NK-92 treated with Interleukin-12 subunit alpha and Interleukin-12 subunit beta, amount 100 ng/mL, for 24 hours (cell line): Measurements from ENCODE around the gene NLRC5.
"Not testable (repeated sequence)": the region's sequence is repeated elsewhere in the genome, so short reads cannot be mapped to it uniquely, and the experiment has no call there.

Experiments used
- DNase-seq: peaks from one replicate; lab custom pipeline; 2025; lab: John Stamatoyannopoulos, UW

NLRC5 gene

DNA sequence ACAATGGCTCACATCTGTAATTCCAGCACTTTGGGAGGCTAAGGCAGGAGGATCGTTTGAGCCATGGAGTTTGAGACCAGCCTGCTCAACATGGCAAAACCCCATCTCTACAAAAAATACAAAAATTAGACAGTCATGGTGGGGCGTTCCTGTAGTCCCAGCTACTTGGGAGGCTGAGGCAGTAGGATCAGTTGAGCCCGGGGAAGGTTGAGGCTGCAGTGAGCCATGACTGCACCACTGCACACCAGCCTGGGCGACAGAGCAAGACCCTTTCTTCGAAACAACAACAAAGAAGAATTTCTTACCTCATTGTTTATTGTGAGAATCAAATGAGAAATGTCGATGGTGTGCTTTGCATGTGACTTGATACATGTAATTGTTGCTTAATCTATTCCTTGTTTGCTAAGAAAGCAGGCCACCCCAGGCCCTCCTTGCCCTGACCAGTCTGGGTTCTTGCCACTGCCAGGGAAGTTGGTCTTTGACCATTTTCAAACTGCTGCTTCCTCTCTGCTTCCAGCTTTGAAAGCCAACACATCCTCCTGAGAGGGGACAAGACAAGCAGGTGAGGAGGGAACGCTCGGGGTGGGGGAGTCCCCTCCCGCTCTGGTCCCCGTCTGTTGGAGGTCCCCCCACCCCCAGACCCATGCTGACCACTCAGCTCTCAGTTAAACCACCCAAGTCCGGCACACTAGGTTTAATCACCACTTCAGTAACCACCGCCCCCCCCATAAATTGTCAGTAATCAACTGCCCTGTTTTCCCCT lies 55.8 kb downstream of the NLRC5 start:
- DNase-seq = no peak

DNA sequence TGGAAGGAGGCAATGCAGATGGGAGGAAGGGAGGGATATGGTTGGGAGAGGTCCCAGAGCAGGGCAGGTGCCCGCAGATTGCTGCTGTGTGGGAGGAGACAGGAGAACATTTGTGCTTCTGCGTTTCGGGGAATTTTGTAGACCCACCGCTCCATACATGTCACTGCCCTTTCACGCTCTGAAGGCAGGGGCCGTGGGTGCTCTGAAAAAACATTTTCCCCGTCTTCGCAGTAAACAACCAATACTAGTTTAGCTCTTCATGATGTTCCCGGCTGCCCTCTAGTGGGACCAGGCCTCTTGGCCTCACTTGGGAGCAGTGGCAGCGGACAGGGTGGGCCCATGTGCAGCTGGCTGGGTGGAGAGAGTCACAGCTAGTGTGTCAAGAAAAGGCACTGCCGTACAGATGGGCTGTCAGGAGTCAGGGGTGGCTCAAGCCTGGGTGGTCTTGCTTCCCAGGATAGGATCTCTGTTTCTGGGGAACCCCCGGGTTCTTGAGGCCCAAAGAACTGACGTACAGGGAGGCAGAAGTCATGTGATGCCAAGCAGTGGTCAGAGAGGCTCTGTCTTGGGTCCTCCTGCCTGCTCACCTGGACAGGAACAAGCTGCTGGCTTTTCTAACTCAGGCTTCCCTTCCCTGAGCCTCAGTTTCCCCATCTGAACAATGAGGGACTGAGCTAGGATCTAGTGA lies 56.5 kb downstream of the NLRC5 start:
- no peak for DNase-seq

DNA sequence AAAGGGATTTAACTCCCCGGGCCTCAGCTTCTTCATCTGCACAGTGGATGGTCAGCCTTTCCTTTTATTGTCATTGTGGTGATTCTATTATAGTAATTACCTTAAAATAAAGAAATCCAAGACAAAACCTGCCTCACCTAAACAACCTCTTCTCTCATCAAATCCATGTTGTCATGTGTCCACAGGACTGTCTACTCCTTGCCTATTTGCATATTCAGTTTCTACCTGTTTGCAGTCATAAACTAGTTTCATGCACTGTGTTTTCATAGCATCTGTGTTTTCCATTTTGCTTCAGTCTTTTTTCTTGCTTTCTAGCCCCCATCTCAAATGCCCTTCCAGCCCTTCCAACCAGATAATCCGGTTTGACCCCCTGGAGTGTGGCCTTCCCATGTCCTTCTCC lies 58.7 kb downstream of the NLRC5 start:
- no peak for DNase-seq

DNA sequence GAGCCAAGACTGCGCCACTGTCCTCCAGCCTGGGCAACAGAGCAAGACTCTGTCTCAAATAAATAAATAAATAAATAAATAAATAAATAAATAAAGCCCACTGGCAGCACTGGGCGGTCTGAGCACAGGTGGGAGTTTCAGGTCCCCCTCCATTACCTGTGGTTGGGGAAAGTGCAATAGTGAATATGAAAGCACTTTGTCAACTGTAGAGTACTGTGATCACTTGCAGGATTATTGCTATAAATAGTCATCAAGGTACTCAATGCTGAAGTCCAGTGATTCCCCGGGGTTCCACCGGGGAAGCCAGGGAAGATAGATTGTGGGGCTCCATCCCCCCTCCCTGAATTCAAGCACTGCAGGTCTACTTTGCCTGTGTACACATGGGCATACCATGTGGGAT lies 60.3 kb downstream of the NLRC5 start:
- DNase-seq = no peak

DNA sequence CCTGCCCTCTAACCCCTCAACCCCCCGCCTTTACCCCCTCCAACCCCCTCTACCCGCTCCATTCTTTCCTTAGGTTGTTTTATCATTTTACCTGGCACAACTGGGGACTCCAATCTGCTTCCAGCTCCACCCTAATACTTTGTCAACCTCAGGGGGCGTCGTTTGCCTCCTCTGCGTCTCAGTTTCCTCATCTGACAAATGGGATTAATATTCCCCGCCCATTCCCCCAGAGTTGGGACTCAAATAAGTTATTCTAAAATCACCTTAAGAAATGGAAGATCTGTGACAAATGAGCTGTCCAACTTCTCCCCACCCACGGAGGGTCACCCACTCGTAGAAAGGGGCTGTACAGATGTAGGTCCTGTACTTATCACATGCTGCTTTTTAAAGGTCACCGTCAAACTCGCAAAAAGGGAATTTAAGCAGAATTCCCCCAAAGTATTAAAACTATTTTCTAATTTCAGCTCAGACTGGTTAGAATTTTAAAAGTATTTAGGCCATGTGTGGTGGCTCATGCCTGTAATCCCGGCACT lies 62.4 kb downstream of the NLRC5 start:
- DNase-seq = no peak

DNA sequence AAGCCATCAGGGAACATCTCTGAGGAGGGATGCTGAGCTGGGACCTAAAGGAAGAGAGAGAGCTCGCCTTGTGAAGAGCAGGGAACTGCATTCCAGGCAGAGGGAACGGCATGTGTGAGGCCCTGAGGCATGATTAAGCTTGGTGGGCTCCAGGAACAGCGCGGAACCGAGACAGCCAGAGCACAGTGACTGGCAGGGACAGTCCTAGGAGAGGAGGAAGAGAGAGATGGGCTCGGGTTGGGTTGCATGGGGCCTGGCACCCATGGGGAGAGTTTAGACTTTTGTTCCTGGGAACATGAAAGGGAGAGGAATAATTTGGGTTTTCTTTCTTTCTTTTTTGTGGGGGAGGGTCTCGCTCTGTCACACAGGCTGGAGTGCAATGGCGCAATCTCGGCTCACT lies 63.8 kb downstream of the NLRC5 start:
- DNase-seq = no peak

DNA sequence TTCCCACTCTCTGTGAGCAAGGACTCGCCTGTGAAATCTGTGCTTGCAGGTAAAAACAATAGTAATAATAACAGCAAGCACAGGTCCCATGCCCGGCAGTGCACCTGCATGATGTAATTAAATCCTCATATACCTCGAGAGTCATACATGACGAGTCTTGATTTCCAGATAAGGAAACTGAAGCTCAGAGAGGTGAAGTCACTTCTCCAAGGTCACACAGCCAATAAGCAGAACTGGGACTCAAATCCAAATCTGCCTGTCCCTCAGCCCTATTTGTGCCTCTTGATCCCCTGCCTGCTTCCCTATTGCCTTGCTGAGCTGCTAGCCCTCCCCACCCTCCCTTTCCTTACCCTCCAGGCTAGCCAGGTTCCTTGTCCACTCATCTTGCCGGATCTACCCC lies 65.0 kb downstream of the NLRC5 start:
- no peak for DNase-seq

DNA sequence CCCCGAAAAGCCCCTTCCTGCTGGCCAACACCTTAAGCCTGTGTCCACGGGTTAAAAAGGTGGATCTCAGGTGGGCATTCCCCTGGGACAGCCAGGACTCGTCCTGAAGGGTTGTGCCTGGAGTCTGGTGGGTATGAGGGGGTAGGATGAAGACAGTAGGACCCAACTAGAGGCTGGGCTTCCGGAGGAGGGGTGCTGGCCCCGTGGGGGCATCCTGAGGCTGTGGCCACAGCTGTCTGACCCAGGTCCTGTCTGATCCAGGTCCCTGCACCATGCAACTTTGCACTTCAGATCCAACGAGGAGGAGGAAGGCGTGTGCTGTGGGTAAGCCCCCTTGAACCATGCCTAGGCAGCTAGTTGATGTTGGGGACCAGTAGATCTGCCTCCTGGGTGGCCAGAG lies 65.4 kb downstream of the NLRC5 start:
- no peak for DNase-seq

DNA sequence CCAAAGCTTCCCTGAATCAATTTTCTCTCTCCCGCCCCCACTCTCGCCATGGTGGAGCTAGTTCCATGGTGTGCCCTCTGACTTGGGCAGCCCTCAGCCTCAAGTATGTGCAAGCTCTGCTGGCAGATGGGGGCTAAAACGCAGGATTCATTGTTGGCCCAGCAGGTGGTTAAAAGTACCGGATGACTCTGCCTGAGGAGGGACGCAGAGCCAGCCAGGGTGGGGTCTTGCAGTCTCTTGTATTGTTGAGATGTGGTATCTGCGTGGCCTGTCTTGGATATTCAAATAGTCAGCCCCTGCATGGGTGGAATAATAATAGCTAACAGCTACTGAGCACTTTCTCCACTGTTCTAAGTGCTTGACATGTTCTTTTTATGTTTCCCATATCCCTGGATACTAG lies 66.3 kb downstream of the NLRC5 start:
- no peak for DNase-seq

DNA sequence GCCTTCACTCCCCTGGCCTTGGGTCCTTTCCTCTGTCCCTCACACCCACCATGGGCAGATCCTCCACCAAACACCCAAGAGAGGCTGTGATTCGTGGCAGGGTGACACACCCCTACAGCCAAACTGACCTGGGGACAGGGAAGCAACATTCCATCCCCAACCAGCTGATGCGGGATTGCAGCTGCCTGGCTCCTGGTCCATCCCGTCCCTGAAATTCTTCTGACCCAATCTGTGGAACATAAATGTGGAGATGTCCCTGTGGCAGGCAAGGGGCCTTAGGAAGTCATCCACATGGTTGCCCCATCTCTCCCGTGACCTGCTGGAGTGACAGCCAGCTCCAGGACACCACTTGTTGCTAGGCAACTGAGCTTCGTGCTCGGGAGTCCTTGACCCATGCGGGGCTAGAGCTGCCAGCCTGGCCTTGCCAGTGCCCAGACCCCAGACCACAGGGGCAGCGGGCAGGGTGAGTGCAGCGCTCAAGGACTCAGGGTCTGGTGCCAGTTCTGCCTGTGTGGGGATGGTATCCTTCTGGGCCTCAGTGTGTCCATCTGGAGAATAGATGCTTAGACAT lies 69.0 kb downstream of the NLRC5 start:
- DNase-seq = no peak

DNA sequence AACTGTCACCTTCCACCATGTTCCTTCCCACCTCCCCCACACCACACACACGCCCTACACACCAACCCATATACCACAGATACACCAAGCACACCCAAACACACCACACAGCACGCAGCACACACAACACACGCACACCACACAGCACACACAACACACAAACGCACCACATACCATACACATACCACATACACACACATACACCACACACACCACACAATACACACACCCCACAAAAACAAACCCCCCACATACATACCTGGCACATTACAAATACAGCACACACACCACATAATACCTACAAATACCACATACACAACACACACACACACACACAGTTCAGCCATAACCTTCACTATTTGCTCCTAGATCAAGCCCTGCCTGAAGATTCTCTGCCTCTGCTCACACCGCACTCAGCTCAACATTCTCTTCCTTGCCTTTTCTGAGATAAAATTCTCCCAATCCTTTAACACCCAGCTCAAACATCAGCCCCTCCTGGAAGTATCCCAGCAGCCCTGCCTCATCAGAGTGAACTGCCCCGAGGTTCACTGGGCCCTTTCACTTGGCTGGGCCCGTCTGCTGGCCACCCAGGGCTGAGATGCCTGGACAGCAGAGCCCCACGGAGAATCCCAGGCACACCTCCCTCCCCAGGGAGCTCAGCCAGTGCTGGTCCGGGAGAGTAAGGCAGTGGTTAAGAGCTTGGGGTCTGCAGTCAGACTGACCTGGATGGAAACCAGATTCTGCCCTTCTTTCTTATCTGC lies 71.1 kb downstream of the NLRC5 start:
- no peak for DNase-seq

DNA sequence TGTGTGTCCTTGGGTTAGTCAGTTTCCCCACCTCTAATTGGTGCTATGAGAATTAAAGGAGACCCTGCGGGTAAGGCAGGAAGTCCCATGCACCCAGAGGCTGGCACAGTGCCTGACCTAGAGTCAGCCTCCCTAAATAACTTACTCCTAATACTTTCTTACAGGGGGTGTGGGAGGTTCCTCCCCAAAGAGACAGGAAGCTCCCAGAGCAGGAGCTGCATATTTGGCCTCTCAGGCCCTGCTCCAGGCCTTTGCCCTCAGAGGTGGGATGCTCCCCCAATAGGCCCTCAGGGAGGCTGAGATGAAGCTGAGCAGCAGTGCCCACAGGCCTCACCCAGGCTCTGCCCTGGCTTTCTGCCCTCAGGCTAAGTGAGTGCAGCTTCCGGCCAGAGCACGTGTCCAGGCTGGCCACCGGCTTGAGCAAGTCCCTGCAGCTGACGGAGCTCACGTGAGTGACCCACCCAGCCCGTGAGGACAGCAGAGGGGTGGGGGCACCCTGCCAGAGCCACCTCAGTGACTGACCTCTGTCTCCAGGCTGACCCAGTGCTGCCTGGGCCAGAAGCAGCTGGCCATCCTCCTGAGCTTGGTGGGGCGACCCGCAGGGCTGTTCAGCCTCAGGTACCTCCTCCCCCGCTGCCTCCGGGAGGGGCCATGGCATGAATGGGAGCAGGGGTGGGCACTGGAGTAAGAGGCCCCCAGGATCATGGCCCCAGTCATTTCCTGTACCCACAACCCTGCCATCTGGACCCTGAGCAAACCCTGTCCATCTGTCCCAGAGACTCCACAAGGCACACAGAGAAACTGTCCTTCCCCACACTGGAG lies 71.9 kb downstream of the NLRC5 start:
- DNase-seq = no peak

DNA sequence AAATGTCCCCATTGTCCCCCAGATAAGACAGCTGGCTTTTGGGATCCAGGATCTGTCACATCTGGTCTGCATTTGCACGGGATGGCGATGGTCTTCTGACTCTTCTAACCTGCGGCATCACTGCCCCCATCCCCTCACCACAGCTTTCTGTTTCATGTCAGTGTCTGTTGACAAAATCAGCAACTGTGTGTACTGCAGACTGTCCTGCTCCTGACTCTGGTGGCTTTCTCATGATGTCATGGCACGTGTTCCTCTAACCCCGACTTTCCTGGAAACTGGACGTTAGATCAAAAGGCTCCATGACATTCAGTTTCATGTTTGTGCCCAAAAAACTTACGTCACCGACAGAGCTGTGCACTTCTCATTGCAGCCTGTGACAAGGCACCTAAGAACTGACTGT lies 73.0 kb downstream of the NLRC5 start:
- DNase-seq = no peak

DNA sequence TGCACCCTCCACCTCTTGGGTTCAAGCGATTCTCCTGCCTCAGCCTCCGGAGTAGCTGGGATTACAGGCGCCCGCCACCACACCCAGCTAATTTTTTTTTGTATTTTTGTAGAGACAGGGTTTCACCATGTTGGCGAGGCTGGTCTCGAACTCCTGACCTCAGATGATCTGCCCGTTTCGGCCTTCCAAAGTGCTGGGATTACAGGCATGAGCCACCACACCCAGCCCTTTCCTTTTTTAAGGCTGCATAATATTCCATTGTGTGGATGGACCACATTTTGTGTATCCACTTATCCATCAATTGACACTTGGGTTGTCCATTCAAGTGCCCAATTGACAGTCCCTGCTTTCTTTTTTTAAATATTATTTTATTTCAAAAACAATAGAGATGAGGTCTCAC lies 73.8 kb downstream of the NLRC5 start:
- not testable (repeated sequence) for DNase-seq

DNA sequence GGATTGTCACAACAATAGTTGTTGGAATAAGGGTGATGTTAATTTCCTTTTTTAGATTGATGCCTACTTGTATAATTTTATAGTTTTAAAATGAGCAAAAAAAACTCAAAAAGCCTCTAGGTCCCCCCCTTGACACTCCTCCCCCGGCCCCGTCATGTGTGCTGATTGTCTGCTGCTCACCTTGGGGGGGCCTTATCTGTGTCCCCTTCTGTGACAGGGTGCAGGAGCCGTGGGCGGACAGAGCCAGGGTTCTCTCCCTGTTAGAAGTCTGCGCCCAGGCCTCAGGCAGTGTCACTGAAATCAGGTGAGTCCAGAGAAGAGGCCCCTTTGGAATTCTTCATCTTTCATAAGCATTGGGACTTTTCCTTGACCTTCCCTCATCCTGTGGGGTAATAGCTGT lies 75.6 kb downstream of the NLRC5 start:
- no peak for DNase-seq

DNA sequence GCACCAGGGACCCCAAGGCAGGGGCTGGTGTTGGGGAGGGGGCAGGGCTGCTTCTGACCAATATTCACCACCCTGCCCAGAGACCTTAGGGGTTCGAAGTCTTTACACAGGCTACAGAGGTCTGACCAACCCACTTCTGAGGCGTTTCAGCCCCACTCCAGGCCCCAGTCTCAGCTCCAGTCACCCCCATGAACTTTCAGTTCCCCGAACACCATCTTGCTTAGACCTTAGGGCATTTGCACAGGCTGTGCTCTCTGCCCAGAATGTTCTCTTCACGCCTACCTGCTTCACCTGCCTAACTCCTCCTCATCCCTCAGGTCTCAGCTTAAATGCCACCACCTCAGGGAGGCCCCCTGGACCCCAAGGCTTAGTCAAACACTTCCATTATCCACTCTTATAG lies 77.3 kb downstream of the NLRC5 start:
- no peak for DNase-seq

DNA sequence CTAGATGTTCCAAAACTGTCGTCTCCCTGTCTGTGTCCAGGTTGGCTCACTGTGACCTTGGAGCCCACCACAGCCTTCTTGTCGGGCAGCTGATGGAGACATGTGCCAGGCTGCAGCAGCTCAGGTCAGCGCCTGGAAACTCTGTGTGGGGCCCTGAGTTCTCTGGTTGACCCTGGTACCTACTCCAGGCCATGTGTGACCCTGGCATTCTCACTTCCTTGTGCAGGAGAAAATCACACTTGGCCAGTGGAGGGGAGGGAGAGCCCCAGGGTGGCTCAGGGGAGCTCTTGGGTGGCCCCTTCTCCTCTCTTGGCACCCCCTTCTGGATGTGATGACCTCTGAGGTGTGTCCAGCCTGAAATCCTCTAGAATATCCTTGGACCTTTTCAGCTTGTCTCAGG lies 78.0 kb downstream of the NLRC5 start:
- DNase-seq = no peak

DNA sequence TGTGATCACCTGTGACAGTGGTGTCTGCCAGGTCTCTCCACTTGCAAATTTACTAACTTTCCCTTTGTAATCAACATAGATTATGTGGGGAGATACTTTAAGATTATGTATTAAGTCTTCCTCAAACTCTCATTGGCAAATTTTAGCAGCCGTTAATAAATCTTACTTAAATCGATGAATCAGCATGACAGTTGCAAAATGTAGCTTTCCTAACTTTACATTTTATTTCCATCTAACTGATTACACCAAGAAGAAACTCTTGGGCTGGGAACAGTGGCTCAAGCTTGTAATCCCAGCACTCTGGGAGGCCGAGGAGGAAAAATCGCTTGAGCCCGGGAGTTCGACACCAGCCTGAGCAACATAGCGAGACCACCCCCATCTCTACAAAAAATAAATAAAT lies 79.7 kb downstream of the NLRC5 start:
- DNase-seq = no peak

DNA sequence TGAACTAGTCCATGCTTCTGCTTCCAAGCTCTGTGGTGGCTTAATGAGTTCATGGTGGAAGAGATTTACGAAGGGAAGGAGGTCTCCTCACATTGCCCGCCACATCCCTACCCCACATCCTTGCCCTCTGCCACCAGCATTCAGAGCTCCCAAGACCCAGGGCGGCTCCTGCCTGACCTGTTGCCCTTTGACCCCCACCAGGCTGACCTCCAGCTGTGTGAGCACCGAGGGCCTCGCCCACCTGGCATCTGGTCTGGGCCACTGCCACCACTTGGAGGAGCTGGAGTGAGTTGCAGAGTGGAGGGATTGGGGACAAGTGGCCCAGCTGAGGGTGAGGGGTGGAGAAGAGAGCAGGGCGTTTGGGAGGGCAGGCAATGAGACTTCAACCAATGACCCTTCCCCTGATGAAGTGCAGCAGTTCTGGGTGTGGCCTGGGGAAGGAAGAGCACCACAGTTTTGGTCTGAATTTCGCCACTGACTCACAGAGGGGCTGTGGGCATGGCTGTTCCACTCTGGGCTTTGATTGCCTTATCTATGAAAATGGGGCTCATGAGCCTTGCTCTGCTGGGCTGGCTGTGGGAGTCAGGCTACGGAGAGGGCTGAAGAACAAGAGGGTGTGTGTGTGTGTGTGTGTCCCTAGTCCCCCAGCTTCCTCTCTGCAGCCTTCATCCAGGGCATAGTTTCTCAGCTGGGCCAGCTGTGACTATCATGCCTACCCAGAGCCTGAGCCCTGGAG lies 80.4 kb downstream of the NLRC5 start:
- no peak for DNase-seq

DNA sequence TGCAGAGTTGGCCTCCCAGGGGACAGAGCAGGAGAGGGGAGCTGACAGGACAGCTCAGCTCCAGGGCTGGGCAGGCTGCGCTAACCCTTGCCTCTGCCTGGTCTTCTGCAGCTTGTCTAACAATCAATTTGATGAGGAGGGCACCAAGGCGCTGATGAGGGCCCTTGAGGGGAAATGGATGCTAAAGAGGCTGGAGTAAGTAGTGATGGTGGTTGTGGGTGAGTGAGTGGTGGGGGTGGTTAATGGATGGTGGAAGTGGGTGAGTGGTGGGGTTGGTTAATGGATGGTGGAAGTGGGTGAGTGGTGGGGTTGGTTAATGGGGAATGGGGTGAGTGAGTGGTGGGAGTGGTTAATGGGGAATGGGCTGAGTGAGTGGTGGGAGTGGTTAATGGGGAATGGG lies 81.1 kb downstream of the NLRC5 start:
- no peak for DNase-seq
